Measurements from ENCODE around the gene CLASP1. TPM values are rescaled to one million over a fixed set of nuclear protein-coding genes. Genes with fewer than 3 reads are reported as not detected.
A peak's percentile ranks its signal among the peaks of the same experiment; 100 is the strongest.

The CLASP1 gene
- total RNA-seq, 1 experiment from 2014 or later: 46.1 TPM

- H3K27me3 Mint-ChIP-seq (ENCODE audit: insufficient read depth, unreplicated experiment): no peaks in the 10 kb centered on the region
- peaks cover 23% of the 10 kb centered on the region for H3K36me3 Mint-ChIP-seq (ENCODE audit: insufficient read depth, unreplicated experiment)
- TF ChIP-seq CTCF (IDR thresholded peaks at IDR 0.05; ENCODE audit: insufficient read depth in 1 of 2, low read depth in 1 of 2, low read length in 1 of 2, severe bottlenecking in 1 of 2, unreplicated experiment in 1 of 2): no peak
- H3K4me3 ChIP-seq (ENCODE audit: low read depth, low read length): no peak overlapping the region
- H3K4me3 Mint-ChIP-seq (ENCODE audit: unreplicated experiment): peak overlapping the region; percentile 92
- intact Hi-C loops (cut with micrococcal nuclease; ENCODE audit: unreplicated experiment): no loop called here
- no peaks in the 10 kb centered on the region for H3K9me3 ChIP-seq
- peak overlapping the region; percentile 97 for H3K27ac Mint-ChIP-seq (ENCODE audit: unreplicated experiment)
- peak in 1 of 2 experiments; percentile 10 for DNase-seq
- no TSS peak for BruUV-seq (replicated peaks)
- no peaks in the 10 kb centered on the region for H3K36me3 ChIP-seq (ENCODE audit: control insufficient read depth, insufficient read depth, low read length)
- no peaks in the 10 kb centered on the region for H3K27me3 ChIP-seq (replicated peaks; ENCODE audit: control insufficient read depth, insufficient read depth, low read length)
- peaks cover 20% of the 10 kb centered on the region for H3K4me1 Mint-ChIP-seq (ENCODE audit: low read depth, unreplicated experiment)
- POLR2A ChIA-PET: interaction anchor here (1.0 kb wide), 1 partner anchor 204 kb away, joined by 8 read pairs; the partner anchor contains the start of gene NIFK
- CTCF ChIA-PET: interaction anchor here (1.1 kb wide), 1 partner anchor 130 kb away, joined by 3 read pairs; no protein-coding TSS in a partner anchor
- H3K4me1 ChIP-seq: peaks cover 10% of the 10 kb centered on the region
- no peaks in the 10 kb centered on the region for H3K9me3 Mint-ChIP-seq (ENCODE audit: unreplicated experiment)
Measured at GRCh38 chr2:121532347-121532766, 116.9 kb downstream of the CLASP1 start.

GRCh38 chr2:121530212-121530705, 119.0 kb downstream of the CLASP1 start:
- Mint-ChIP-seq H3K27ac (ENCODE audit: unreplicated experiment) (peak overlapping the region; percentile 97), H3K4me3 (ENCODE audit: unreplicated experiment) (peak overlapping the region; percentile 92), H3K9me3 (ENCODE audit: unreplicated experiment) (no peaks in the 10 kb centered on the region), H3K4me1 (ENCODE audit: low read depth, unreplicated experiment) (peaks cover 20% of the 10 kb centered on the region), H3K36me3 (ENCODE audit: insufficient read depth, unreplicated experiment) (peaks cover 29% of the 10 kb centered on the region), H3K27me3 (ENCODE audit: insufficient read depth, unreplicated experiment) (no peaks in the 10 kb centered on the region)
- no peaks in the 10 kb centered on the region for H3K36me3 ChIP-seq (ENCODE audit: control insufficient read depth, insufficient read depth, low read length)
- no peaks in the 10 kb centered on the region for H3K9me3 ChIP-seq
- intact Hi-C loops (cut with micrococcal nuclease; ENCODE audit: unreplicated experiment): loop anchor here (1.0 to 2.0 kb wide), 6 partner anchors 67 to 1307 kb away; partner anchors contain the start of genes CLASP1, TMEM185B and TSN
- DNase-seq: peak; percentile 83 to 85
- H3K4me3 ChIP-seq (ENCODE audit: low read depth, low read length): peak overlapping the region; percentile 51
- POLR2A ChIA-PET: interaction anchor here (0.6 to 1.8 kb wide), 12 partner anchors 9 to 455 kb away, joined by 3 to 25 read pairs (median 5); partner anchors contain the start of genes CLASP1 and NIFK
- peaks cover 10% of the 10 kb centered on the region for H3K4me1 ChIP-seq
- no peaks in the 10 kb centered on the region for H3K27me3 ChIP-seq (replicated peaks; ENCODE audit: control insufficient read depth, insufficient read depth, low read length)
- CTCF ChIA-PET: interaction anchor here (0.6 to 1.2 kb wide), 7 partner anchors 15 to 281 kb away, joined by 3 to 9 read pairs (median 3); no protein-coding TSS in a partner anchor
- no peak for TF ChIP-seq CTCF (IDR thresholded peaks at IDR 0.05; ENCODE audit: insufficient read depth in 1 of 2, low read depth in 1 of 2, low read length in 1 of 2, severe bottlenecking in 1 of 2, unreplicated experiment in 1 of 2)
- BruUV-seq (replicated peaks): no TSS peak

GRCh38 chr2:121529439-121530211, 119.6 kb downstream of the CLASP1 start:
- no peaks in the 10 kb centered on the region for H3K9me3 Mint-ChIP-seq (ENCODE audit: unreplicated experiment)
- POLR2A ChIA-PET: interaction anchor here (0.6 to 1.8 kb wide), 7 partner anchors 53 to 455 kb away, joined by 3 to 25 read pairs (median 5); no protein-coding TSS in a partner anchor
- H3K9me3 ChIP-seq: no peaks in the 10 kb centered on the region
- H3K27ac Mint-ChIP-seq (ENCODE audit: unreplicated experiment): peak overlapping the region; percentile 97
- peaks cover 10% of the 10 kb centered on the region for H3K4me1 ChIP-seq
- TF ChIP-seq CTCF (IDR thresholded peaks at IDR 0.05; ENCODE audit: insufficient read depth in 1 of 2, low read depth in 1 of 2, low read length in 1 of 2, severe bottlenecking in 1 of 2, unreplicated experiment in 1 of 2): no peak
- peak overlapping the region; percentile 51 for H3K4me3 ChIP-seq (ENCODE audit: low read depth, low read length)
- no peaks in the 10 kb centered on the region for H3K27me3 ChIP-seq (replicated peaks; ENCODE audit: control insufficient read depth, insufficient read depth, low read length)
- peaks cover 20% of the 10 kb centered on the region for H3K4me1 Mint-ChIP-seq (ENCODE audit: low read depth, unreplicated experiment)
- peak overlapping the region; percentile 92 for H3K4me3 Mint-ChIP-seq (ENCODE audit: unreplicated experiment)
- H3K36me3 ChIP-seq (ENCODE audit: control insufficient read depth, insufficient read depth, low read length): no peaks in the 10 kb centered on the region
- intact Hi-C loops (cut with micrococcal nuclease; ENCODE audit: unreplicated experiment): loop anchor here (1.0 to 2.0 kb wide), 6 partner anchors 67 to 1307 kb away; partner anchors contain the start of genes CLASP1, TMEM185B and TSN
- H3K27me3 Mint-ChIP-seq (ENCODE audit: insufficient read depth, unreplicated experiment): no peaks in the 10 kb centered on the region
- CTCF ChIA-PET: interaction anchor here (0.6 to 1.0 kb wide), 2 partner anchors 15 to 127 kb away, joined by 5 to 9 read pairs; no protein-coding TSS in a partner anchor
- peaks cover 31% of the 10 kb centered on the region for H3K36me3 Mint-ChIP-seq (ENCODE audit: insufficient read depth, unreplicated experiment)
- DNase-seq: peak; percentile 57 to 67
- no TSS peak for BruUV-seq (replicated peaks)
